ENCODE data around the gene ADK. TPM values are rescaled to one million over a fixed set of nuclear protein-coding genes. Genes with fewer than 3 reads are reported as not detected.

The ADK gene
- polyA plus RNA-seq, 1 donor (not counting 4 experiments of a cell fraction or from before 2014, with no cell fraction given): 139 TPM

DNA sequence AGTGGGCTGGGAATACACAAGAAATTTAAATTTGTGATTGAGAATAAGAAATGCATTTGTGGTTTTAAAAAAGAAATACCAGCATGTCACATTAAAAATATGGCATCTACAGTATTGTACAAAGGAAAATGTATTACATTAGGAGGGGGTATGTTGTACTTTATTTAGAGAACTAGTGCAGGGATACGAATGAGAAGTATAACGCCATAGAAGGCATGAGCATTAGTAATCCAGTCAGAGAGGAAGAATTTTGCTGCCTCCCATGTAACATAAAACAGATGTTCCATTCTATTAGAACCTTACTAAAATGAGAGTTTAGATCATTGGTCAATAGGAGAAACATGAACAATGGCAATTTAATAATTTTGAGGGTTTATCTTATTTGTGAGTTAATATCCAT is 182.2 kb downstream of the ADK start:
- Histone ChIP-seq H3K9me1 (ENCODE audit: control insufficient read depth, extremely low read depth, insufficient read depth, low read length) (no peaks in the 10 kb centered on the region), H3K36me3 (ENCODE audit: control insufficient read depth in 2 of 2, extremely low read depth in 1 of 2, insufficient read depth in 2 of 2, low read length in 2 of 2) (peaks cover 5 to 7% of the 10 kb centered on the region in 2 experiments), H3K4me2 (ENCODE audit: control insufficient read depth, extremely low read depth, insufficient read depth, low read depth, low read length) (no peak overlapping the region), H3K79me2 (ENCODE audit: control insufficient read depth, insufficient read depth, low read length) (peaks cover 29% of the 10 kb centered on the region), H3K27ac (ENCODE audit: control insufficient read depth, insufficient read depth, low read length) (no peak overlapping the region), H2AFZ (ENCODE audit: control insufficient read depth, low read length) (no peak overlapping the region), H3K4me3 (ENCODE audit: control insufficient read depth in 2 of 3, extremely low read depth in 1 of 3, insufficient read depth in 2 of 3, low read depth in 1 of 3, low read length in 3 of 3) (no peak overlapping the region), H3K4me1 (ENCODE audit: control insufficient read depth, extremely low read depth, insufficient read depth, low read length) (peaks cover 20% of the 10 kb centered on the region), H3K27me3 (ENCODE audit: control insufficient read depth, extremely low read depth, insufficient read depth, low read length) (no peaks in the 10 kb centered on the region), H3K9me3 (ENCODE audit: control insufficient read depth, low read depth, low read length) (no peaks in the 10 kb centered on the region), H4K20me1 (ENCODE audit: control insufficient read depth, extremely low read depth, insufficient read depth, low read length) (no peaks in the 10 kb centered on the region), H3K9ac (ENCODE audit: control insufficient read depth, extremely low read depth, insufficient read depth, low read length) (no peak overlapping the region)
- dilution Hi-C loops (cut with MboI; ENCODE audit: extremely low pct_ligation_motif_present, low sequenced_read_pairs): no loop called here
- TF ChIP-seq CTCF (optimal IDR thresholded peaks at IDR 0.05 in 1 of 3, IDR thresholded peaks at IDR 0.05 in 1 of 3, conservative IDR thresholded peaks at IDR 0.05 in 1 of 3; ENCODE audit: extremely low read depth in 1 of 3, insufficient read depth in 2 of 3, low read length in 3 of 3) (no peak), EZH2 (IDR thresholded peaks at IDR 0.05; ENCODE audit: low read length) (no peak)
- DNase-seq (ENCODE audit: low read depth, low spot score): no peak
- no peak for FAIRE-seq

- Histone ChIP-seq H3K9ac (ENCODE audit: control insufficient read depth, extremely low read depth, insufficient read depth, low read length) (no peak overlapping the region), H3K27me3 (ENCODE audit: control insufficient read depth, extremely low read depth, insufficient read depth, low read length) (no peaks in the 10 kb centered on the region), H4K20me1 (ENCODE audit: control insufficient read depth, extremely low read depth, insufficient read depth, low read length) (no peaks in the 10 kb centered on the region), H3K4me2 (ENCODE audit: control insufficient read depth, extremely low read depth, insufficient read depth, low read depth, low read length) (no peak overlapping the region), H3K27ac (ENCODE audit: control insufficient read depth, insufficient read depth, low read length) (no peak overlapping the region), H3K9me1 (ENCODE audit: control insufficient read depth, extremely low read depth, insufficient read depth, low read length) (no peaks in the 10 kb centered on the region), H3K36me3 (ENCODE audit: control insufficient read depth in 2 of 2, extremely low read depth in 1 of 2, insufficient read depth in 2 of 2, low read length in 2 of 2) (peaks cover 5 to 7% of the 10 kb centered on the region in 2 experiments), H3K79me2 (ENCODE audit: control insufficient read depth, insufficient read depth, low read length) (peaks cover 31% of the 10 kb centered on the region), H3K9me3 (ENCODE audit: control insufficient read depth, low read depth, low read length) (no peaks in the 10 kb centered on the region), H3K4me3 (ENCODE audit: control insufficient read depth in 2 of 3, extremely low read depth in 1 of 3, insufficient read depth in 2 of 3, low read depth in 1 of 3, low read length in 3 of 3) (no peak overlapping the region), H3K4me1 (ENCODE audit: control insufficient read depth, extremely low read depth, insufficient read depth, low read length) (peaks cover 19% of the 10 kb centered on the region), H2AFZ (ENCODE audit: control insufficient read depth, low read length) (no peak overlapping the region)
- DNase-seq (ENCODE audit: low read depth, low spot score) (no peak), FAIRE-seq (no peak)
- TF ChIP-seq EZH2 (IDR thresholded peaks at IDR 0.05; ENCODE audit: low read length) (no peak), CTCF (optimal IDR thresholded peaks at IDR 0.05 in 1 of 3, IDR thresholded peaks at IDR 0.05 in 1 of 3, conservative IDR thresholded peaks at IDR 0.05 in 1 of 3; ENCODE audit: extremely low read depth in 1 of 3, insufficient read depth in 2 of 3, low read length in 3 of 3) (no peak)
- dilution Hi-C loops (cut with MboI; ENCODE audit: extremely low pct_ligation_motif_present, low sequenced_read_pairs): no loop called here
Measured at GRCh38 chr10:74334221-74334620, 183.2 kb downstream of the ADK start.
